ENCODE results near the gene SH3GL1. TPM values are rescaled to one million over a fixed set of nuclear protein-coding genes. Genes with fewer than 3 reads are reported as not detected.

The SH3GL1 gene
- total RNA-seq, 4 donors from 2014 or later = 49.4 to 77.2 (median 59.5) TPM

DNA sequence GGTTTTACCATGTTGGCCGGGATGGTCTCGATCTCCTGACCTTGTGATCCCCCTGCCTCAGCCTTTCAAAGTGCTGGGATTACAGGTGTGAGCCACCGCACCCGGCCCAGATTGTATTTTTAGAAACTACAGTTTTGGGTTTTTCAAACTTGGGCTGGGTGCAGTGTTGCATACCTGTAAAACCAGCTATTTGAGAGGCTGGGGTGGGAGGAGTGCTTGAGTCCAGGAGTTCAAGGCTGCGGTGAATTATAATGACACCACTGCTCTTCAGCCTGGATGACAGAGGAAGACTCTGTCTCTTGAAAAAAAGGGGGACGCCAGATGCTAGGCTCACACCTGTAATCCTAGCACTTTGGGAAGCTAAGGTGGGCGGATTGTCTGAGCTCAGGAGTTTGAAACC is 6.3 kb upstream of the SH3GL1 start:
- WGBS = 100% methylated on average over 4 of the region's 7 CpGs
- Histone ChIP-seq H3K27me3 (no peaks in the 10 kb centered on the region), H3K27ac (replicated peaks in 1 of 4) (no peak overlapping the region), H3K9me3 (no peaks in the 10 kb centered on the region), H3K4me3 (no peak overlapping the region), H3K36me3 (peaks cover 0 to 16% (median 10%) of the 10 kb centered on the region in 4 donors), H3K4me1 (peaks cover 10 to 17% (median 14%) of the 10 kb centered on the region in 4 donors)
- intact Hi-C loops (cut with DNase I) = no loop called here
- DNase-seq (ENCODE audit: extremely low spot score) = no peak
- TF ChIP-seq EP300 (IDR thresholded peaks at IDR 0.05) (no peak), POLR2A (IDR thresholded peaks at IDR 0.05; ENCODE audit: low read depth) (no peak), POLR2AphosphoS5 (IDR thresholded peaks at IDR 0.05) (no peak)
- TF ChIP-seq, protein P1, sequence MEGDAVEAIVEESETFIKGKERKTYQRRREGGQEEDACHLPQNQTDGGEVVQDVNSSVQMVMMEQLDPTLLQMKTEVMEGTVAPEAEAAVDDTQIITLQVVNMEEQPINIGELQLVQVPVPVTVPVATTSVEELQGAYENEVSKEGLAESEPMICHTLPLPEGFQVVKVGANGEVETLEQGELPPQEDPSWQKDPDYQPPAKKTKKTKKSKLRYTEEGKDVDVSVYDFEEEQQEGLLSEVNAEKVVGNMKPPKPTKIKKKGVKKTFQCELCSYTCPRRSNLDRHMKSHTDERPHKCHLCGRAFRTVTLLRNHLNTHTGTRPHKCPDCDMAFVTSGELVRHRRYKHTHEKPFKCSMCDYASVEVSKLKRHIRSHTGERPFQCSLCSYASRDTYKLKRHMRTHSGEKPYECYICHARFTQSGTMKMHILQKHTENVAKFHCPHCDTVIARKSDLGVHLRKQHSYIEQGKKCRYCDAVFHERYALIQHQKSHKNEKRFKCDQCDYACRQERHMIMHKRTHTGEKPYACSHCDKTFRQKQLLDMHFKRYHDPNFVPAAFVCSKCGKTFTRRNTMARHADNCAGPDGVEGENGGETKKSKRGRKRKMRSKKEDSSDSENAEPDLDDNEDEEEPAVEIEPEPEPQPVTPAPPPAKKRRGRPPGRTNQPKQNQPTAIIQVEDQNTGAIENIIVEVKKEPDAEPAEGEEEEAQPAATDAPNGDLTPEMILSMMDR (IDR thresholded peaks at IDR 0.05) = no peak

DNA sequence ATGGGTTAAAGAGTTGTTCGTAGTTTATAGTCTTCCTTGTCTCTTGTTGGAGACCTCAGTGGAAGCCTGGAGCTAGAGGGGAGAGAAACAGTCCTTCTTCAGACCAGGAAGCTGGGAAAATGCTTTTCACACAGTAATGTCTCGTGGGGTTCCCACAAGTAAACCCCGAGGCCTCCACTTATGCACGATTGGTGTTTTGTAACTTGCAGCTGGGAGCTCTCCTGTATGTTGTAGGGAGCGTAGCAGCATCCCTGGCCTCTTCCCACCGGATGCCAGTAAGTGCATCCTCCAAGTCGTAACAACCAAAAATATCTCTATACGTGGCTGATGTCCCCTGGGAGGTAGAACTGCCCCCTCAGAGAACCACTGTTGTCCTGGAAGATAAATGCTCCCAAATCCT is 5.6 kb upstream of the SH3GL1 start:
- no peak for TF ChIP-seq EP300 (IDR thresholded peaks at IDR 0.05)
- no peak for TF ChIP-seq POLR2AphosphoS5 (IDR thresholded peaks at IDR 0.05)
- TF ChIP-seq, protein P1 (IDR thresholded peaks at IDR 0.05) = no peak
- TF ChIP-seq POLR2A (IDR thresholded peaks at IDR 0.05; ENCODE audit: low read depth) = no peak
- H3K27ac ChIP-seq (replicated peaks in 1 of 4) = no peak overlapping the region
- DNase-seq (ENCODE audit: extremely low spot score) = no peak
- H3K9me3 ChIP-seq = no peaks in the 10 kb centered on the region
- no peak overlapping the region for H3K4me3 ChIP-seq
- intact Hi-C loops (cut with DNase I) = no loop called here
- WGBS = 76% methylated on average over 8 of the region's 8 CpGs
- peaks cover 0 to 16% (median 10%) of the 10 kb centered on the region in 4 donors for H3K36me3 ChIP-seq
- peaks cover 16 to 23% (median 21%) of the 10 kb centered on the region in 4 donors for H3K4me1 ChIP-seq
- no peaks in the 10 kb centered on the region for H3K27me3 ChIP-seq

DNA sequence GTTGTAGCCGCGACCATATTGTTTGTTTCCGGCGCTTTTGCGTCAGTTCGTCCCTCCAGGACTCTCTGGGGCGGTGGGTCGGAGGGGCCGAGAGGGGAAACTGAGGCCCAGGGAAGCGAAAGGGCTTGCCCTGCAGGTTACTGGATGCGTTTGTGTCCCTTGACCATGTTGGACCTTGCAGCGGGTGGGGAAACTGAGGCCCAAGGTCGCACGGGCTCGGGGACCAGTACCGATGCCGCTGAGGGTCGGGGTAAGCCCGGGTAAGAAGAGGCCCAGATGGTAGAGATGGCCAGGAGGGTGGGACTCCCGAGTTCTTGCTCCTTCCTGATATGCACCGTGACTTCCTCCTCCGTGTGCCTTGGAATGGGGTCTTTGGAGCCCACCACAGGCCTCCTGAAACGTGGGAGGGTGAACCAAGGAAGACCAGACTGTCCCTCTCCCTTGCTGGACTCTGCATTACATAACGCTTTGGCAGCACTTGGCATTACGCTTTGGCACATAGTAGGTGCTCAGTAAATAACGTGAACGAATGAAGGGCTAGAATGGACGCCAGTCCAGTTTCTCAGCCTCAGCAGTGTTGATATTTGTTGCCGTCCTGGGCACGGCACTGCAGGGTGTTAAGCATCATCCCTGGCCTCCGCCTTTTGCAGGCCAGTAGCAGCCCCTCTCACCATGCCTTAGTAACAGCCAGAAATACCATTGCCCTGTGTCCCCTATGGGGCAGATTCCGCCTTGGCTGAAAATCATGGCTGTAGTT is 2.8 kb upstream of the SH3GL1 start:
- no peak for DNase-seq (ENCODE audit: extremely low spot score)
- Histone ChIP-seq H3K36me3 (no peaks in the 10 kb centered on the region), H3K27me3 (no peaks in the 10 kb centered on the region), H3K9me3 (no peaks in the 10 kb centered on the region), H3K4me1 (peaks cover 35 to 44% (median 40%) of the 10 kb centered on the region in 4 donors), H3K27ac (replicated peaks in 1 of 4) (peak overlapping the region; percentile 79 to 94 (median 92)), H3K4me3 (peak overlapping the region; percentile 78 to 98 (median 88))
- intact Hi-C loops (cut with DNase I) = no loop called here
- TF ChIP-seq POLR2AphosphoS5 (IDR thresholded peaks at IDR 0.05) (no peak), POLR2A (IDR thresholded peaks at IDR 0.05; ENCODE audit: low read depth) (no peak), EP300 (IDR thresholded peaks at IDR 0.05) (no peak)
- TF ChIP-seq, protein P1 (IDR thresholded peaks at IDR 0.05) = no peak
- 24% methylated on average over 10 of the region's 32 CpGs for WGBS

DNA sequence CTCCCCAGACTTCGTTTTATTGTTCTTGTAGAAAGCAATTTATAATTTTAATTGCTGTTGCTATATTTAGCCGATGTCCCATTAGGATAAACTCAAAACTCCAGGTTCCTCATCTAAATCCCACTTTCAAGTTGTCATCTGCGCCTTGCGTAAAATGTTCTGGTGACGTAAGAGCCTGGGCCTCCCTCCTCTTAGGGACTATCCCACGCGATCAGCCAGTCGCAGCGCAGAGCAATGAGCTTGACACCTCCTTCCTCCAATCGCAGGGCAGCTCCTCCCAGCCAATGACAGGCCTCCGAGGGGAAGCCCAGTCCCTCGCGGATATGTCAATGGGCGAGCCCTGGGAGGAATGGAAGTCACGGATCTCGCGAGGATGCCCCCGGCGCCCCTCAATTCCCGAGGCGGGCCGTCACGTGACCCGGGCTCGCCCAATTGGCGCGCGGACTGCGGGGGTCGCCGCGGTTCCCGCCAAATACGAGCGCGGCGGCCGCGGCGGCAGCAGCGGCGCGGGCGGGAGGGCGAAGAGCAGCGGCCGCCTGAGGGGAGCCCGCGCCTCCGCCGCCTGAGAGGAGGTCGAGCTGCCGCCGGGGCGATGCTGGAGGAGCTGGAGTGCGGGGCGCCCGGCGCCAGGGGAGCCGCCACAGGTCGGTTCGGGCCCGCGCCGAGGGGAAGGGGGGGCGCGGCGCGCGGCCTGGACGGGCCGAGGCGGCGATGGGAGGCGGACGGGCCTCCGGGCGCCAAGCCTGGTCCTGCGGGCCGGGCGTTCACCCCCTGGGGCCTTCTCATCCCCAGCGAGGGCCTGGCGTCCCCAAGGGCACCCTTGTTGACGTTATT is 2.0 kb upstream of the SH3GL1 start, which contains the start of gene CHAF1A:
TSS of gene CHAF1A (plus strand) at position 470 of the 834 bp plus-strand sequence. CDS start at position 593, 123 bp downstream.
- under 1% methylated on average over 34 of the region's 84 CpGs for WGBS
- H3K4me1 ChIP-seq = peaks cover 41 to 52% (median 48%) of the 10 kb centered on the region in 4 donors
- H3K36me3 ChIP-seq = peaks cover 0 to 3% (median under 1%) of the 10 kb centered on the region in 4 donors
- no peaks in the 10 kb centered on the region for H3K9me3 ChIP-seq
- DNase-seq (ENCODE audit: extremely low spot score) = peak; percentile 100
- TF ChIP-seq EP300 (IDR thresholded peaks at IDR 0.05) (no peak), POLR2AphosphoS5 (IDR thresholded peaks at IDR 0.05) (peak; percentile 91 to 92), POLR2A (IDR thresholded peaks at IDR 0.05; ENCODE audit: low read depth) (no peak)
- TF ChIP-seq, protein P1 (IDR thresholded peaks at IDR 0.05) = peak in 1 of 3 experiments; percentile 42
- H3K27ac ChIP-seq (replicated peaks in 1 of 4) = peak within 1 kb of the TSS; percentile 87 to 94 (median 92)
- no peaks in the 10 kb centered on the region for H3K27me3 ChIP-seq
- intact Hi-C loops (cut with DNase I) = no loop called here
- peak within 1 kb of the TSS; percentile 78 to 98 (median 88) for H3K4me3 ChIP-seq
